Left colon (tissue), 2 donors: ENCODE measurements around the gene TENT4A. TPM values are rescaled to one million over a fixed set of nuclear protein-coding genes. Genes with fewer than 3 reads are reported as not detected.
"Not testable (repeated sequence)": the region's sequence is repeated elsewhere in the genome, so short reads cannot be mapped to it uniquely, and the experiment has no call there.

ENCODE experiments used
- ATAC-seq: fragments of 200-7000 bp; cut with Tn5 transposase; one replicate; pipeline ENCODE4 v1.9.1; 2020; ENCODE audit warnings: mild to moderate bottlenecking, moderate library complexity
- DNase-seq, 2 donors: peaks; one replicate each; pipeline ENCODE4 v3.0.0-alpha.2; 2020
- intact Hi-C, 2 donors: fragments of 100-400 bp; cut with DNase I in 1 of 2; cut with micrococcal nuclease in 1 of 2; formaldehyde crosslinking; loops; one replicate each; pipeline versions ENCODE4 v1.11.2 to v1.14.0; 2022; cut with DNase I, micrococcal nuclease
- long read RNA-seq: library from polyadenylated mRNA; unstranded; transcript quantifications from one replicate; pipeline ENCODE4 v2.0.0, GENCODE V29; 2021
- total RNA-seq, 2 donors: library from RNA; stranded (reverse); fragmentation: NEBNext Ultra II Directional; extraction: Animal tissue kit (Norgen Biotek cat#: 25700); gene quantifications; one replicate each; pipeline ENCODE4 v1.2.1, GENCODE V29; 2021
- donor health status: DM: no; HTN: no; CAD: no.
- donor health status: DM: yes; HTN: yes; CAD: no.

Gene TENT4A
- 10 to 100 TPM; 16.5 to 18.5 TPM for total RNA-seq
- long read RNA-seq, full-length matches to known transcripts: 1 of 13 reads
- long read RNA-seq, partial matches to known transcripts: 6 of 13 reads
- long read RNA-seq, other reads (novel, unspliced or antisense): 6 of 13 reads

DNA sequence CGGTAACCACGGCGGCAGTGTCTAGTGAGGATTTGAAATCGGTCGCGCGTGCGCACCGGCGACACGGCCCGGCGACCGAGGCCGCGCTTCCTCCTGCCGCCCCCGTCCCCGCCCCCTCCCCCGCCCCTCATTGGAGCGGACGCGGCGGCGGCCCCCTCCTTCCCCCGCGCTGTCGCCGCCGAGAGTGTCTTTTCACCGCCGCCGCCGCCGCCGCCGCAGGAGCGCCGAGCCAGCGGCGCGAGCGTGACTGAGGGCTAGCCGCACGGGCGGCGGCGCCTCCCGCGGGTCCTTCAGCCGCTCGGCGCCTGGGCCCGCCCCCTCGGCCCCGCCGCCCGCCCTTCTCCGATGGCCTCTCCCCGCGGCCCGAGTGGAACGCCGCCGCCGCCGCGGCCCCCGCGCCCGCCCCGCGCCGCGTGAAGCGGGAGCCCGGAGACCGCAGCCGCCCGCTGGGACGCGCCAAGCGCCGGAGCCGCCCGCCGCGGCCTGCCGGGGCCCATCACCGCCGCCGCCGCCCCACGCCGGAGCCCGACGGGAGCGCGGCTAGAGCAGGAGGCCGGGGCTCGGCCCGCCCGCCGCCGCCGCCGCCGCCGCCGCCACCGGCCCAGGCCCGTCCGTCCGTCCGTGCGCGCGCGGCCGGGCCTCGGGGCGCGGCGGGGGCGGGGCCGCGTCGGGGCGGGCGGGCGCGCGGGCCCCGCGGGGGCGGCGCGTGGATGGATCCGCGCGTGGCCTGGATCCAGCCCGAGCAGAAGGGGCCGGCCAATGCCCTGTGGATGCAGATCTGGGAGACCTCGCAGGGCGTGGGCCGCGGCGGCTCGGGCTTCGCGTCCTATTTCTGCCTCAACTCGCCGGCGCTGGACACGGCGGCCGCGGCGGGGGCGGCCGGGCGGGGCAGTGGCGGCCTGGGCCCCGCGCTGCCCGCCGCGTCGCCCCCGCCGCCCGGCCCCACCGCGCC is at the start of gene TENT4A:
TSS of gene TENT4A (plus strand) at position 159 of the 952 bp plus-strand sequence. CDS start at position 711, 552 bp downstream.
- intact Hi-C loops: no loop called here
- peak; percentile 4 for ATAC-seq
- peak in 1 of 2 donors; percentile 61 for DNase-seq

DNA sequence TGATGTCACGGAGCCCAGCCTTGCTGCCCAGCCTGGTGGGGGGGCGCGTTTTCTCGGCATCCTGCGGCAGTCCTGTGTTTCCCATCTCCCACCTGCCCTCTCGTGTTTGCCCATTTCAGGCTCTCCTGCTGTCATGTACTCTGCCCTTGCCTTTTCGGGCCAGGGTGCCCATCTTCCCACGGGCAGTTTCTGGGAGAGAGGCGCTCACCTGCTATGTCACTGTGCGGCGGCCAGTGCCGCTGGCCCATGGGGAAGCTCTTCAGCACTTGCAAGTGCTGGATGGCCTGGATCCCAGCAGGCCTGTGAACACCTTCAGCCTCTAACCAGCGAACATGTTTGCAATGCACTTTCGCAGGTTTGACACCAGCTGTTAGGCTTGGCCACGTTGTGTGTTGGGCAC is 46.5 kb upstream of the TENT4A start:
- ATAC-seq (no peak), DNase-seq (no peak)
- intact Hi-C loops: no loop called here

- ATAC-seq (no peak), DNase-seq (no peak)
- intact Hi-C loops: no loop called here
Observed at GRCh38 chr5:6667648-6668047, 45.6 kb upstream of the TENT4A start.

DNA sequence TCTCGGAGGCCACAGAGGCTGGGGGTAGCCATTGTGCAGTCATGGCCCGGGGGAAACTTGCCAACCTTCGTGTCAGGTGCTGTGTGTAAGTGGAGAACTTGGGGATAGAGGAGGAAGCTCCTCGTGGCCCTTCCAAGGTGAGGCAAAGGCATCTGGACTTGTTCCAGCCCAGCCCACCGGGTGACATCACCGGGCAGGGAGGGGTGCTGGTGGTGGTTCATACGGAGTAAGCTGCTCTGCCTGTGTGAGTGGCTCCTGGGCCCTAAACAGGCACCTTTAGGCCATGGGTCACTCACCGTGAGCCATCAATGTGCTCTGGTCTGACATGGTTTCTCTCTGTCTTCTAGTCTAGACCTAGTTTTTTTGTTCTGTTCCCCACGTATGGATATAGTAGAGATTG is 44.5 kb upstream of the TENT4A start:
- ATAC-seq, intact Hi-C loops, DNase-seq: not testable (repeated sequence)

- DNase-seq (no peak), ATAC-seq (no peak)
- intact Hi-C loops: no loop called here
Observed at GRCh38 chr5:6673031-6673430, 40.2 kb upstream of the TENT4A start.

GRCh38 chr5:6673963-6674362 is 39.3 kb upstream of the TENT4A start:
- intact Hi-C loops: no loop called here
- DNase-seq: no peak

GRCh38 chr5:6674421-6674820 is 38.8 kb upstream of the TENT4A start:
- DNase-seq (no peak), ATAC-seq (no peak)
- intact Hi-C loops: no loop called here

More at GRCh38 chr5:6673963-6674362, 39.3 kb upstream of the TENT4A start:
- ATAC-seq: no peak

DNA sequence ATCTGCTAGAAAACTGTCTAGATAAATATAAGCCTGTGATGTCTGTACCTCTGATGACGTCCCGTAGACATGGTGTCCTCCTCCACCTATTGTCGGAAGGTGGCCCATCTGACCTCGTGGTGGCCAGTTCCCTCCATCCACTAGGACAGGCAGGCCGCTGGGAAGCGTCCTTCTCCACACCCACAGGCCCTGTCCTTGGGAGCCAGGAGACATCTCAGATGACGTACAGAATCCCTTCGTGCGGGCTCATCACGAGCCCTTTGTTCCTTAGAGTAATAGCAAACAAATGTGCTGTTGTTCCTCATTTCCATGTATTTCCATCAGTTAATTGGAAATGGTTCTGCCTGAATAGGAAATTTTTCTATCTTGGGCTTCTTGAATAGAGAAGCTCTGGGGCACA is 38.3 kb upstream of the TENT4A start:
- DNase-seq (no peak), ATAC-seq (no peak)
- intact Hi-C loops: no loop called here

DNA sequence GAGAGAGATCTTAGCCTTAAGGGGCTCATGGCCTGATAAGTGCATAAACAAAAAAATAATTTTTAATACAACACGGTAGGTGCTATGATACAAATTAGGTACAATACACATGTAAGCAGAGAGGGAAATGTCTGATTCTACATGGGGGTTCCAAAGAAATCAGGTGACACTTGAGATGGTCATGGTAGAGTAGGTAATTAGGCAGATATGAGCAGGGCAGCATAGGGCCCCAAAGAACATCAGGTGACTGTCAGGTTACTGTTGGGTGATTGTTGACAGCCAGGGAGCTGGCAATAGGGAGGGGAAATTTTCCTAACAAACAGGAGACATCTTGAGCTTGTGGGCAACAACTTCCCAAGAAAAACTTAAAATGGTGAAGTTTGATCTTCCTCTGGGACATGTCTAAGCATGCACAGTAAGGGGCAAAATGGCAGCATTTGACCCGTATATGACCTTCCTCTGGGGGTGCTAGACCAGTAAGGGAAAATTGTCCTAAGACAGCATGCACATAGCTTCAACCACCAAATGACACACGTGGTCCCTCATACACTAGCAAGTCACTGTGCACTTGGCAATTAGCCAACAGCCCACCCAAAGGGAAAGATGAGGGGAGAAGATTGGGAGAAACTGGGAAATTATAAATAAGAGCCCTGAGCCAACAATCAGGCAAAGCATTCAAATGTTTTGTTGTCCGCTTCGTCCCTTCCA is 37.3 kb upstream of the TENT4A start:
- DNase-seq (no peak), ATAC-seq (no peak)
- intact Hi-C loops: no loop called here

DNA sequence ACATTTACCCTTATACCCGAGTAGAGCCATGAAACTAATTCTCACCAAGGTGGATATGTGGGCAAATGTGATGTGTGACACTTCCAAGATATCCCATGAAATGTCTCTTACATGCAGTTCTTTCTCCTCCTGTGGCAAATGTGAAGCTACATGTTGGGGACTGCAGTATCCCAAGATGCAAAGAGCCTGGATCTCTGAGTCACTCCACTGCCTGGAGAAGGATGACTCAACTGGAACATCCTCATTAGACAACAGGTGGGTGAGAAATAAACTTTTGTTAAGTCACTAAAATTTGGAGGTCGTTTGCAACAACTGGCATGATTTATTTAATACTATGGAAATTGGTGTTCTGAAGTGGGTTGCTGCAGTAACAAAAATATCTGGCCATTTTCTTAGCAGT is 36.5 kb upstream of the TENT4A start:
- ATAC-seq: no peak
- intact Hi-C loops: no loop called here
- DNase-seq: no peak

GRCh38 chr5:6678385-6678784 is 34.8 kb upstream of the TENT4A start:
- intact Hi-C loops: no loop called here
- DNase-seq (no peak), ATAC-seq (no peak)

GRCh38 chr5:6680922-6681321 is 32.3 kb upstream of the TENT4A start:
- DNase-seq (no peak), ATAC-seq (no peak)
- intact Hi-C loops: no loop called here

DNA sequence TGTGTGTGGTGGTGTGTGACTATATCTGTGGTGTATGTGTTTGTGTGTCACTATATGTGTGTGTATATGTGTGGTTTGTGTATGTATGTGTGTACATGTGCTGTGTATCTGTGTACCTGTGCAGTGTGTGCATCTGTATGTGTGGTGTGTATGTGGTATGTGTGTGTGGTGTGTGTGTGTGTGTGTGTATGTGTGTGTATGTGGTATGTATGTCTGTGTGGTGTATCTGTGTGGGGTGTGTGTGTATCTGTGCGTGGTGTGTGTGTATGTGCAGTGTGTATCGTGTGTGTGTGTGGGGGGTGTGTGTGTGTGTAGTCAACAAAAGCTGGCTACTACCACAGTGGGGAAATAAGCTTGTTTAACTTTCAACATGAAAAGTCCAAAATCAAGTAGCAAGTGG is 31.6 kb upstream of the TENT4A start:
- no peak for ATAC-seq
- intact Hi-C loops: no loop called here

DNA sequence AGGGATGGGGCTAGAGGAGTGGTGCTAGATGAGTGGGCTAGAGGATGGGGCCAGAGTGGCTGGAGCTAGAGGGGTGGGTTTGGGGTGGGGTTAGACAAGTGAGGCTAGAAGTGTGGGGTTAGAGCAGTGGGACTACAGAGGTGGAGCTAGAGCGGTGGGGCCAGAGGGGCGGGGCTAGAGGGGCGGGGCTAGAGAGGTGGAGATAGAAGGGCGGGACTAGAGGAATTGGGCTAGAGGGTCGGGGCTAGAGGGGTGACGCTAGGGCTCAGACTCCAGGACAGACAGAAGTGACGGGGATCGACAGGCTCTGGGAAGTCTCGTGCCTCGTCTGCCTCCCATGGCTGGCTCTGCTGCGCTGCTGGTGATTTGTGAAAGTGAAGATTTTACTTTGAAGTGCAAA is 31.0 kb upstream of the TENT4A start:
- ATAC-seq (no peak), DNase-seq (no peak)
- intact Hi-C loops: no loop called here

More for the DNA sequence above, 31.6 kb upstream of the TENT4A start:
- no peak for DNase-seq

GRCh38 chr5:6683241-6683640 is 30.0 kb upstream of the TENT4A start:
- intact Hi-C loops: no loop called here
- no peak for ATAC-seq
- DNase-seq: no peak

DNA sequence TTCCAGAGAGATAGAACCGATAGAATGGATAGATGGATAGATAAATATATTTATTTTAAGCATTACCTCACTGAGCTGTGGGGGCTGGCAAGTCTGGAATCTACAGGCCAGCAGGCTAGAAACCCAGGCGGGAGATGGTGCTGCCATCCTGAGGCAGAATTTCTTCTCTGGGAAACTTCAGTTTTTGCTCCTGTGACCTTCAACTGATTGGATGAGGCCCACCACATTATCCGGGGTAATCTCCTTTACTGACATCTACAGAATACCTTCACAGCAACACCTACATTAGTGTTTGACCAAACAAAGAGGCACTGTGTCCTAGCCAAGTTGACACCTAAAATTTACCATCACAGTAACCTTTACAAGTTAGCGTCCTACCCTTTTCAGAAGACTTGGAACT is 29.2 kb upstream of the TENT4A start:
- ATAC-seq: no peak
- DNase-seq: no peak
- intact Hi-C loops: no loop called here

- no peak for DNase-seq
- intact Hi-C loops: no loop called here
- no peak for ATAC-seq
Observed at GRCh38 chr5:6686501-6686900, 26.7 kb upstream of the TENT4A start.

DNA sequence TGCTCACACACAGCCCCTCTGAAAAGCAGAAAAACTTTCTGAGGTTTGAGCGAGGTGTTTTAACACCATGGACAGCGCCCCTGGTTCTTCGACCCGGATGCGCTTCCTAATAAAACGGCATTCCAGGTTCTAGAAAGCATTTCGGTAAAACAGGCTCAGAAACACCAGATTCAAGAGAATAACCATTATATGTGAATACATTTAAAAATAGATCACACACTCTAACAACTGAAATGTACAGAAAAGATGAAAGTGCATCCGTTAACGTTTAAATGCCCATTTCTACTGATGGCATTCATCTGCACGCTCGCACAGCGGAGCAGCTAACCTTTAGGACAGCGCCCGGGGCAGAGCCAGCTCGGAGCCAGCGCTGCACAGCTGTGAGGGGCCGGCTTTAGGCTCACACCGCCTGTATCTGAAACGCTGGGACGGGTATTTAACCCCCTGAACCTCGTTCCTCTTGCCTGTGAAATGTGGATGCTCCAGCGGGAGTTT is 26.3 kb upstream of the TENT4A start:
- ATAC-seq (peak; percentile 57), DNase-seq (no peak)
- intact Hi-C loops: no loop called here

GRCh38 chr5:6687505-6687904 is 25.7 kb upstream of the TENT4A start:
- DNase-seq (no peak), ATAC-seq (peak; percentile 20)
- intact Hi-C loops: no loop called here

DNA sequence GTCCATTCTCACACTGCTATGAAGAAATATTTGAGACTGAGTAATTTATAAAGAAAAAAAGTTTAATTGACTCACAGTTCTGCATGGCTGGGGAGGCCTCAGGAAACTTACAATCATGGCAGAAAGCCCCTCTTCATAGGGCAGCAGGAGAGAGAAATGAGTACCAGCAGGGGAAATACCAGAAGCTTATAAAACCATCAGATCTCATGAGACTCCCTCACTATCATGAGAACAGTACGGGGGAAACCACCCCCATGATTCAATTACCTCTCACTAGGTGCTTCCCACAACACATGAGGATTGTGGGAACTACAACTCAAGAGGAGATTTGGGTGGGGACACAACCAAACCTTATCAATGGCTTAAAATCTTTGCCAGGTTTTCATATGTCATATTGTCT is 20.3 kb upstream of the TENT4A start:
- intact Hi-C loops: no loop called here
- ATAC-seq (no peak), DNase-seq (no peak)
